ENCODE measurements around the gene LGALS13.

- no peak for TF ChIP-seq CTCF (IDR thresholded peaks at IDR 0.05 in 4 of 5, conservative IDR thresholded peaks at IDR 0.05 in 1 of 5)
- TF ChIP-seq POLR2A (IDR thresholded peaks at IDR 0.05): no peak
Measured at GRCh38 chr19:39641773-39642172, 39.4 kb downstream of the LGALS13 start.

Data from gastrocnemius medialis (tissue), 4 donors.